CD4-positive, CD25-positive, alpha-beta regulatory T cell (primary cell): ENCODE measurements around the gene ZSWIM9. TPM values are rescaled to one million over a fixed set of nuclear protein-coding genes. Genes with fewer than 3 reads are reported as not detected.

Experiments
- ATAC-seq, 2 donors: fragments of 150-1000 bp; cut with Tn5 transposase; one replicate each; pipeline ENCODE4 v1.10.0; 2021; ENCODE audit warnings: low read depth in 2 of 2, moderate number of reproducible peaks in 2 of 2, moderate library complexity in 1 of 2
- DNase-seq, 3 donors: peaks; one replicate each; pipeline versions ENCODE4 v3.0.0 to v3.0.0-alpha.2; 2012 to 2022; ENCODE audit warnings: mixed read lengths in 1 of 3
- H3K27ac ChIP-seq: one replicate; pipeline ENCODE4 v1.7.0; 2013; ENCODE audit warnings: mild to moderate bottlenecking, low read length; ENCODE audit not compliant: insufficient read depth, poor library complexity, severe bottlenecking
- H3K27me3 ChIP-seq: one replicate; pipeline ENCODE4 v1.7.0; 2013; ENCODE audit warnings: low read length; ENCODE audit not compliant: control insufficient read depth, insufficient read depth
- H3K36me3 ChIP-seq: one replicate; pipeline ENCODE4 v1.7.0; 2013; ENCODE audit warnings: mild to moderate bottlenecking, low read length, moderate library complexity; ENCODE audit not compliant: control insufficient read depth, insufficient read depth
- H3K4me1 ChIP-seq: 2 replicates; pipeline ENCODE4 v1.7.0; 2013; ENCODE audit warnings: mild to moderate bottlenecking, low read length; ENCODE audit not compliant: insufficient read depth, control insufficient read depth, poor library complexity, severe bottlenecking
- H3K4me3 ChIP-seq: one replicate; pipeline ENCODE4 v1.7.0; 2013; ENCODE audit warnings: low read depth, mild to moderate bottlenecking, low read length, moderate library complexity
- H3K9me3 ChIP-seq, 2 experiments: 1 replicate in 1 of 2; 2 replicates in 1 of 2; pipeline ENCODE4 v1.7.0; 2013; ENCODE audit warnings: low read length in 2 of 2, mild to moderate bottlenecking in 1 of 2, moderate library complexity in 1 of 2; ENCODE audit not compliant: control insufficient read depth in 2 of 2
- H3K27ac Mint-ChIP-seq, 3 donors: one replicate each; pipeline ENCODE4 v1.8.0; 2020 to 2022; ENCODE audit warnings: mild to moderate bottlenecking in 3 of 3, mixed read lengths in 3 of 3, moderate library complexity in 2 of 3
- H3K27me3 Mint-ChIP-seq: one replicate; pipeline ENCODE4 v1.8.0; 2022; ENCODE audit warnings: mild to moderate bottlenecking, mixed read lengths
- H3K36me3 Mint-ChIP-seq: one replicate; pipeline ENCODE4 v1.8.0; 2020; ENCODE audit warnings: mixed read lengths
- H3K4me1 Mint-ChIP-seq, 4 donors: one replicate each; pipeline ENCODE4 v1.8.0; 2020 to 2022; ENCODE audit warnings: mixed read lengths in 4 of 4, mild to moderate bottlenecking in 1 of 4
- H3K4me3 Mint-ChIP-seq, 4 donors: one replicate each; pipeline ENCODE4 v1.8.0; 2020 to 2022; ENCODE audit warnings: mild to moderate bottlenecking in 4 of 4, mixed read lengths in 4 of 4, moderate library complexity in 3 of 4
- H3K9me3 Mint-ChIP-seq, 7 donors: one replicate each; pipeline ENCODE4 v1.8.0; 2020 to 2022; ENCODE audit warnings: mixed read lengths in 7 of 7, mild to moderate bottlenecking in 3 of 7, moderate library complexity in 2 of 7
- polyA plus RNA-seq, 4 donors: library from polyadenylated mRNA; unstranded; fragments of 300-500 nt; fragmentation: Illumina TruSeq; gene quantifications; one replicate each; pipeline ENCODE4 v1.2.3, GENCODE V29; 2021
- total RNA-seq: library from RNA; stranded (reverse); gene quantifications from one replicate; pipeline ENCODE4 v1.2.3, GENCODE V29; 2022

ZSWIM9 gene
- total and polyA plus RNA-seq, 5 donors from 2014 or later, result 0.29 to 5.0 (median 0.89) TPM

DNA sequence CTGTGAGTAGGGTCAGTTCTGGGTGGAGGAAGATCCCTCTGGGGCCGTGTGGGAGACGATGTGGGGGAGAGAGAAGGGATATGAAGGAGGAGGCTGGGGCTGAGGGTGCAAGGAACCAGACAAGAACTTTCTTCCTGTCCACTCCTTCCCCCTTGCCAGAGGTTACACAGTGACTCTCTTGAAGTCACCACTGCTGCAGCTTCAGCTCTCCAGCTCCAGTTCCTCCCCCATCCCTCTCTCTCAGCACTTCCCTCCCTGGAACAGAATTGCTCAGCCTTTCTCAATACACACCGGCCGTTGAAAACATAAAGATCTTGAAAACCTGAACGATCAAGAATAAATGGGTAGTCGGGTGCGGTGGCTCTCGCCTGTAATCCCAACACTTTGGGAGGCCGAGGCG lies 5.1 kb downstream of the ZSWIM9 start:
- Histone ChIP-seq H3K4me1 (peaks cover 12% of the 10 kb centered on the region), H3K27ac (no peak overlapping the region), H3K27me3 (no peaks in the 10 kb centered on the region), H3K9me3 (no peaks in the 10 kb centered on the region), H3K4me3 (no peak overlapping the region), H3K36me3 (peaks cover 18% of the 10 kb centered on the region)
- H3K27ac Mint-ChIP-seq, result peak overlapping the region in 1 of 3 donors; percentile 66
- ATAC-seq (no peak), DNase-seq (no peak)
- peaks cover 0 to 20% (median 9%) of the 10 kb centered on the region in 4 donors for H3K4me1 Mint-ChIP-seq
- H3K27me3 Mint-ChIP-seq, result no peaks in the 10 kb centered on the region
- H3K4me3 Mint-ChIP-seq, result peak overlapping the region in 2 of 4 donors; percentile 43 to 62
- peaks cover 37% of the 10 kb centered on the region for H3K36me3 Mint-ChIP-seq
- peaks cover 0 to 2% (median 0%) of the 10 kb centered on the region in 7 donors for H3K9me3 Mint-ChIP-seq

- H3K9me3 ChIP-seq, result peaks cover 0 to 3% of the 10 kb centered on the region in 2 experiments
- H3K27me3 ChIP-seq, result no peaks in the 10 kb centered on the region
- no peak overlapping the region for H3K4me3 Mint-ChIP-seq
- no peak overlapping the region for H3K27ac ChIP-seq
- no peaks in the 10 kb centered on the region for H3K27me3 Mint-ChIP-seq
- ATAC-seq (no peak), DNase-seq (no peak)
- H3K36me3 ChIP-seq, result peaks cover 18% of the 10 kb centered on the region
- no peak overlapping the region for H3K4me3 ChIP-seq
- peaks cover 36% of the 10 kb centered on the region for H3K36me3 Mint-ChIP-seq
- H3K9me3 Mint-ChIP-seq, result peaks cover 0 to 2% (median under 1%) of the 10 kb centered on the region in 7 donors
- H3K4me1 ChIP-seq, result peaks cover 7% of the 10 kb centered on the region
- peaks cover 0 to 15% (median 4%) of the 10 kb centered on the region in 4 donors for H3K4me1 Mint-ChIP-seq
- H3K27ac Mint-ChIP-seq, result peak overlapping the region in 1 of 3 donors; percentile 77
Observed at GRCh38 chr19:48176226-48176625, 5.7 kb downstream of the ZSWIM9 start.

- ATAC-seq (no peak), DNase-seq (no peak)
- Histone ChIP-seq H3K9me3 (peaks cover 5 to 11% of the 10 kb centered on the region in 2 experiments), H3K36me3 (no peaks in the 10 kb centered on the region), H3K27me3 (no peaks in the 10 kb centered on the region), H3K27ac (no peak overlapping the region), H3K4me3 (no peak overlapping the region), H3K4me1 (no peaks in the 10 kb centered on the region)
- Mint-ChIP-seq H3K9me3 (peaks cover 0 to 9% (median 2%) of the 10 kb centered on the region in 7 donors), H3K4me1 (peaks cover 0 to 3% (median 0%) of the 10 kb centered on the region in 4 donors), H3K36me3 (peaks cover 23% of the 10 kb centered on the region), H3K27ac (no peak overlapping the region), H3K27me3 (no peaks in the 10 kb centered on the region), H3K4me3 (no peak overlapping the region)
Observed at GRCh38 chr19:48181505-48181904, 11.0 kb downstream of the ZSWIM9 start.

DNA sequence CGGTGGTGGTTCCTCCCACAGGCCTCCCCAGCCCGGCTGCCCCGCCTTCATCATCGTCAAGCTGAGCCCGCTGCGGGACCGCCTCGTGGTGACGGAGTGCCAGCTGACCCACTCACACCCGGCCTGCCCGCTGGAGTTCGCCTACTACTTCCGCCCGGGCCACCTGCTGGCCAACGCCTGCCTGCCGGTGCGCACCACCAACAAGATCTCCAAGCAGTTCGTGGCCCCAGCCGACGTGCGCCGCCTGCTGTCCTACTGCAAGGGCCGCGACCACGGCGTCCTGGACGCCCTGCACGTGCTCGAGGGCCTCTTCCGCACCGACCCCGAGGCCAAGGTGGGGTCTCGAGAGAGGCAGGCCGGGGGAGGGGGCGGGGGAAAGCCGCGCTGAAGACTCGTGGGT lies 12.0 kb downstream of the ZSWIM9 start:
- no peaks in the 10 kb centered on the region for H3K27me3 Mint-ChIP-seq
- no peak for DNase-seq
- no peak overlapping the region for H3K27ac ChIP-seq

GRCh38 chr19:48183356-48183755 lies 12.9 kb downstream of the ZSWIM9 start:
- Mint-ChIP-seq H3K4me3 (no peak overlapping the region), H3K27ac (no peak overlapping the region), H3K4me1 (peaks cover 0 to 3% (median 0%) of the 10 kb centered on the region in 4 donors)

More for the DNA sequence above, 12.0 kb downstream of the ZSWIM9 start:
- Histone ChIP-seq H3K9me3 (peaks cover 5 to 11% of the 10 kb centered on the region in 2 experiments), H3K4me3 (no peak overlapping the region), H3K4me1 (no peaks in the 10 kb centered on the region), H3K27me3 (no peaks in the 10 kb centered on the region), H3K36me3 (no peaks in the 10 kb centered on the region)
- peaks cover 0 to 3% (median 0%) of the 10 kb centered on the region in 4 donors for H3K4me1 Mint-ChIP-seq
- peaks cover 0 to 9% (median 2%) of the 10 kb centered on the region in 7 donors for H3K9me3 Mint-ChIP-seq
- H3K36me3 Mint-ChIP-seq, result peaks cover 22% of the 10 kb centered on the region
- no peak overlapping the region for H3K4me3 Mint-ChIP-seq
- H3K27ac Mint-ChIP-seq, result no peak overlapping the region
- ATAC-seq, result no peak

GRCh38 chr19:48186015-48186414 lies 15.5 kb downstream of the ZSWIM9 start:
- ATAC-seq (no peak), DNase-seq (no peak)
- H3K4me3 ChIP-seq, result no peak overlapping the region
- H3K9me3 ChIP-seq, result peaks cover 5 to 10% of the 10 kb centered on the region in 2 experiments
- Mint-ChIP-seq H3K27me3 (no peaks in the 10 kb centered on the region), H3K27ac (no peak overlapping the region), H3K4me3 (no peak overlapping the region), H3K9me3 (peaks cover 0 to 9% (median 2%) of the 10 kb centered on the region in 7 donors), H3K4me1 (peaks cover 0 to 10% (median 0%) of the 10 kb centered on the region in 4 donors), H3K36me3 (peaks cover 20% of the 10 kb centered on the region)
- H3K27ac ChIP-seq, result no peak overlapping the region
- peaks cover 4% of the 10 kb centered on the region for H3K36me3 ChIP-seq
- H3K4me1 ChIP-seq, result no peaks in the 10 kb centered on the region
- H3K27me3 ChIP-seq, result no peaks in the 10 kb centered on the region

More at GRCh38 chr19:48183356-48183755, 12.9 kb downstream of the ZSWIM9 start:
- Histone ChIP-seq H3K36me3 (peaks cover 3% of the 10 kb centered on the region), H3K27ac (no peak overlapping the region), H3K27me3 (no peaks in the 10 kb centered on the region), H3K9me3 (peaks cover 5 to 11% of the 10 kb centered on the region in 2 experiments), H3K4me3 (no peak overlapping the region), H3K4me1 (no peaks in the 10 kb centered on the region)
- ATAC-seq (no peak), DNase-seq (no peak)
- peaks cover 22% of the 10 kb centered on the region for H3K36me3 Mint-ChIP-seq
- peaks cover 0 to 9% (median 2%) of the 10 kb centered on the region in 7 donors for H3K9me3 Mint-ChIP-seq
- no peaks in the 10 kb centered on the region for H3K27me3 Mint-ChIP-seq

DNA sequence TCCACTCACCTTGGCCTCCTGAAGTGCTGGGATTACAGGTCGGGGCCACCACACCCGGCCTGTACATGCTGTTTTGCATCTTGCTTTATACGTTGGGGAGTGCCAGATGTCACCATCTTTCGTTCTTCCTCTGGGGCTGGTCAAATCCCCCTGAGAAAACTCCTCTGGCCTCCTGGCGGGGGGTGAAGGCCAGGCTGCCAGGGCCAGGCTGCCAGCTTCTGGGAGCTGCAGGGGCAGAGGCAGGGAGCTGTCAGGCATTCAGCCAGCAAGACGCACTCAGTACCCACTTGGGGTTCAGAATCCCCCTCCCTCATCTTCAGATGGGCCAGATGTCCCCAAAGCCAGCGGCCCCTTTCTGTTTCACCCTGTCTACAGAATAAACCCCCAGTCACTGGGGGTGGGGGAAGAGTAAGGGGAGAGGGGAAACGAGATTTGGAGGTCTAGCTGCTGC lies 16.1 kb downstream of the ZSWIM9 start:
- H3K27ac Mint-ChIP-seq, result no peak overlapping the region
- no peak overlapping the region for H3K27ac ChIP-seq
- no peak overlapping the region for H3K4me3 Mint-ChIP-seq
- H3K27me3 Mint-ChIP-seq, result no peaks in the 10 kb centered on the region
- H3K4me3 ChIP-seq, result no peak overlapping the region
- peaks cover 16% of the 10 kb centered on the region for H3K36me3 Mint-ChIP-seq
- H3K27me3 ChIP-seq, result no peaks in the 10 kb centered on the region
- peaks cover 0 to 10% (median 0%) of the 10 kb centered on the region in 4 donors for H3K4me1 Mint-ChIP-seq
- H3K4me1 ChIP-seq, result no peaks in the 10 kb centered on the region
- H3K9me3 ChIP-seq, result peaks cover 2 to 5% of the 10 kb centered on the region in 2 experiments
- ATAC-seq (no peak), DNase-seq (no peak)
- peaks cover 0 to 5% (median 0%) of the 10 kb centered on the region in 7 donors for H3K9me3 Mint-ChIP-seq
- peaks cover 4% of the 10 kb centered on the region for H3K36me3 ChIP-seq

DNA sequence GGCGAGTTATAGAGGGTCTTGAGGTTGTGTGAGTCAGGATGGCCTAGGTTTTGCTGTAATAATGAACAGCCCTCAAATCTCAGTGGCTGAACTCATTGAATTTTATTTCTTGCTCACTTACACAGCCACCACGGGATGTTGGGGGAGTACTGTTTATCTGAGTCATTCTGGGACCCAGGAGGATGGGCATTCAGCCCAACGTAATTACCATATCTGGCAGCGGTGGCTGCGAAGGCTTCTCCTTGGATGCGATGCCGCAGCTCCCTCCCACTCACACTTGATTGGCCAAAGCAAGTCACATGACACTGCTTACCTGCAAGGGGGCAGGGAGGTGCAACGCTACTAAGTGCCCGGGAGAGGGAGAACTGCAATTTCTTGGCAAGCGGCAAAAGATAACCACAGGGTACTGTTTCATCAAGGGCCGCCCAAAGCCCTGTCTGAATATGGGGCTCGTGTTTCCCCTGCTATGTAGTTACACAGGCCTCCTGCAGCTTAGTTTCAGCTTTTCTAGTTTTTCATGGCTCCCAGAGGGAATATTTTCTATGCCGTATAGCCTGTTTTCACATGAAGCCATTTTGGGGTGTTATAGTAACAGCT lies 19.9 kb downstream of the ZSWIM9 start:
- Histone ChIP-seq H3K27me3 (no peaks in the 10 kb centered on the region), H3K36me3 (peaks cover 4% of the 10 kb centered on the region), H3K4me1 (no peaks in the 10 kb centered on the region), H3K9me3 (no peaks in the 10 kb centered on the region), H3K4me3 (no peak overlapping the region), H3K27ac (no peak overlapping the region)
- DNase-seq (peak; percentile 33 to 55 (median 36)), ATAC-seq (peak; percentile 69 to 91)
- Mint-ChIP-seq H3K27me3 (no peaks in the 10 kb centered on the region), H3K27ac (no peak overlapping the region), H3K9me3 (no peaks in the 10 kb centered on the region), H3K4me1 (peaks cover 0 to 14% (median 3%) of the 10 kb centered on the region in 4 donors), H3K4me3 (no peak overlapping the region), H3K36me3 (peaks cover 3% of the 10 kb centered on the region)
